Posterior cingulate gyrus (tissue), 11 donors: Measurements from ENCODE around the gene ARL8A.
A peak's percentile ranks its signal among the peaks of the same experiment; 100 is the strongest.
"Not testable (repeated sequence)": the region's sequence is repeated elsewhere in the genome, so short reads cannot be mapped to it uniquely, and the experiment has no call there.

Source experiments
- DNase-seq, 10 donors: peaks; one replicate each; pipeline versions ENCODE4 v3.0.0 to v3.0.0-alpha.2; 2020 to 2021; ENCODE audit warnings: mixed read lengths in 3 of 10
- intact Hi-C: fragments of 100-400 bp; cut with DNase I; formaldehyde crosslinking; loops from one replicate; pipeline ENCODE4 v1.15.1; 2023

The ARL8A gene

DNA sequence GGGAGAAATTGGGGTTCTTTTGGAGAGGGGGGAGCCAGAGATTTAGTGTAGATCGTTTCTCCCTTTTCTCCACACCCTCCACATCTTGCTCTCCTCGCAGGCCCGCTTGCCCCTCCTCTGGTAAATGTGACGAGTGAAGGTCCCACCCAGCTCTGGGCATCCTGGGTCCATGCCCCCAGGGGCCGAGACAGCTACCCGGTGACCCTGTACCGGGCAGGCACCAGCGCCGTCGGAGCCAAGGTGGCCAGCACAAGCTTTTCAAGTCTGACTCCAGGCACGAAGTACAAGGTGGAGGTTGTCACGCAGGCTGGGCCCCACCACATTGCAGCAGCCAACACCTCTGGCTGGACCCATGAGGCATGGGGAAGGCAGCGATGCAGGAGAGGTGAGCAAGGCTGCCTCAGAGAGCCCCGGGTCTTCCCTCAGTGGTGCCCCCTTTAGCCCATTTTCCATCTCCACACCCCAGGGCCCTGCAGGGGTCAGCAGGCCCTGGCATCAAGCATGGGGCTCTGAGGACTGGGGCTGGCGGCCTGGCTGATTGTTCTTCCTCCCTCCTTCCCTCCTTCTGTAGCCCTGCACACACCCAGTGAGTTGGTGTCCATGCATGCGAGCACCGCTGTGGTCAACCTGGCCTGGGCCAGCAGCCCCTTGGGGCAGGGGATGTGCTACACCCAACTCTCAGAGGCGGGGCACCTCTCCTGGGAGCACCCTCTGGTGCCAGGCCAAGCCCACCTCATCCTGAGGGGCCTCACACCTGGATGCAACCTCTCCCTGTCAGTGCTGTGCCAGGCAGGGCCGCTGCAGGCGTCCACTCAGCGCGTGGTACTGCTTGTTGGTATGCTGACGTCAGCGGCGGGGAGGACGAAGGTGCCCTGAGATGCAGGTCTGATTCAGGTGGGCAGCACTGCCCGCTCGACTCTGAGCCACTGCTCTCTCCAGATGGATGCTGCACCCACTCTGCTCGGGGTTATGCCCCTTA, 32.7 kb upstream of the ARL8A start:
- intact Hi-C loops, result no loop called here
- DNase-seq, result no peak

GRCh38 chr1:202173993-202174392, 29.5 kb upstream of the ARL8A start:
- intact Hi-C loops, result no loop called here
- DNase-seq, result no peak

GRCh38 chr1:202172015-202172355, 27.4 kb upstream of the ARL8A start:
- intact Hi-C loops, result no loop called here

GRCh38 chr1:202171292-202172014, 26.9 kb upstream of the ARL8A start:
- DNase-seq, result no peak
- intact Hi-C loops, result no loop called here

More at GRCh38 chr1:202172015-202172355, 27.4 kb upstream of the ARL8A start:
- no peak for DNase-seq

- no peak for DNase-seq
- intact Hi-C loops, result no loop called here
Measured at GRCh38 chr1:202170726-202171125, 26.2 kb upstream of the ARL8A start.

- intact Hi-C loops, result no loop called here
- no peak for DNase-seq
Measured at GRCh38 chr1:202168861-202169260, 24.3 kb upstream of the ARL8A start.

DNA sequence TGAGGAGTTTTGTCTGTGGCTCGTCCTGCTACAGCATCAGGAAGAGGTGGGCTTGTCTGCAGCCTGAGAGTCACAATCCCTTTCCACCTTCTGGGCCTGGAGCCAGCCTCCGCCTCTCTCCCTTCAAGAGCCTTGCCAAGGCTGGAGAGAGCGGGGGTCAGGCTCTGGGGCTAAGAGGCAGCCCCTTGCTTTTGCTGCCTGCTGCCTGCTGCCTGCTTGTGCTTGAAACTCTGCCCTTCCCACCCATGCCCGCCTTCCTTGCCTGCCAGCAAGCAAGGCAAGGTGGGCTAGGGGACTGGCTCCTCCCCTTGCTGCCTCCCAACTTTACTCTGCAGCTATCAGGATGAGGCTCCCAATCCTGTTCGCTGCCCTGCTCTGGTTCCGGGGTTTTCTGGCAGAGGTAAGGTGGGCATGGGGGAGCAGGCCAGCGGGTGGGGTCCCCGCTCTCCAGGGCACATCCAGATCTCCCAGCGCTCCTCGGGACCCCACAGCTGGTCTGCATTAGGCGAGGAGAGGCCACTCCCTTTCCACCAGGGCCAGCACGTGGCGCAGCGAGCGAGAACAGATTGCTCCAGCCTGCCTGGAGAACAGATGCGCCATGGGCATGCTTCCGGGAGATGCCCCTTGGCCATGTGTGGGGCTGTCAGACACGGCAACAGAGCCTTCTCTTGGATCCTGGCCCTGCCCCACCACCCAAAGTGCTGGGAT, 23.3 kb upstream of the ARL8A start:
- intact Hi-C loops, result no loop called here
- no peak for DNase-seq

- intact Hi-C loops, DNase-seq: not testable (repeated sequence)
Measured at GRCh38 chr1:202167054-202167453, 22.5 kb upstream of the ARL8A start.

DNA sequence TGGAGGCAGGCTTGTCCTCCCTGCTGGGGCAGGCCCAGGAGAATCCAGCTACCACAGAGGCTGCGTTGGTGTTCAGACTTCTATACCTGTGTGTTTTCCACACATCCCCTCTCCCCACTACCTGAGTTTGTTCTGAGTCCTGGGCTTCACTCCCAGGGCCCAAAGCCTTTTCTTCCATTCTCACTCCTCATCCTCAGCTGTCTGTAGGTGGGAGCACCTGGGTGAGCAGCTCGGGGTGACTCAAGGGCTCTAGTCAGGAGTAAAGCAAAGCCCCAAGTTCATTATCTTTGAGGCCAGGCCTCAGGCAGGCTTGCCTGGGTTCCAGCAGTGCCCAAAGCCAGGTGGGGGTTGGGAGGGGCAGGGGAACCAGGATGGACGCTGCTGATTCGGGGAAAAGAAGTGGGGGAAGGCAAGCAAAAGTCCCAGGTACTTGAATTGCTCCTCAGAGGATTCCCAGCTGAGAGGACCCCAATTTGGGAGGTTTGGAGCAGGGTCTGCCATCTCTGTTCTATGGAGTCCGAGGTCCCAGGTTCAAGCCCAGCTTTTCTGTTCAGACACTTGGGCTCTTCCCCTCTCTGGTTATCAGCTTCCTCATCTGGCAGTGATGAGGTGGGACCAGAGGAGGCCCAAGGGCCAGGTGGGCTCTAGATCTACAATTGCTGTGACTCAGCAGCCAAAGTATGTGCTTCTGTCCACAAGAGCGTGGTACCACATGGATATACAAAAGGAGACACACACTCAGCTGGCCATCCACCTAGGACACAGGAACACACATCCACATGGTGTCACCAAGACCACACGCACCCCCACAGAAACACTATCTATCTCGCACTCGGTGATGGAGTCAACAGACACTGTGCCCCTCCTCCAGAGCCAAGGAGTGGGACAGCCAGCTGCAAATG, 21.7 kb upstream of the ARL8A start:
- intact Hi-C loops, result no loop called here
- no peak for DNase-seq

DNA sequence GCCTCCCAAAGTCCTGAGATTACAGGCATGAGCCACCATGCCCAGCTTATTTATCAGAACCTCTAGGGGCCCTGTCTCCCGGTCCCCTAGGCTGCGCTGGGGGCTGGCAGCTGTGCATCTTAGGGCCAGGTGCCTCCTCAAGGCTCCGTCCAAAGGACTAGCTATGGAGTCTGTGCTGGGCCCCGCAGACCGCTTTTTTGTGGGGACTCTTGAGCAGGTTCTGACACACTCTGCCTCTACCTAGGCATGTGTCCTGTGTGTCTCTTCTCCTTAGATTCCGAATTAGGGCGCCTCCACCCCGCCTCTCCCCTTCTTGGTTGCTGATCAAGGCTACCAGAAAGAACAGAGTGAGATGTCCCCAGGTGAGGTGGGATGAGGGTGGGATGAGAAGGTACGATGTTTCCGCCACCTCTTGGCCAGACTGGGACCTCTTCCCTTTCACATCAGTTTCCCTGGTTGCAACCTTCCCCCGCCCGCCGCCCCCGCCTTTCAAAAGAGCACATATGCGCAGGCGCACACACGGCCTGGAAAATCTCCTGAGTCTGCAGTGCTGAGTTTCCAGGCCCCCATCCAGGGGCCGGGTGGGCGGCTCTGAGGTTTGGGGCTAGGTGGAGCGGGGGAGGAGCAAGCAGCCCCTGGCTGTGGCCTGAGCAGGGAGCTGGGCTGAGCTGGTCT, 20.9 kb upstream of the ARL8A start:
- DNase-seq, result peak in 2 of 10 donors; percentile 19 to 26
- intact Hi-C loops, result no loop called here

GRCh38 chr1:202164271-202165037, 19.9 kb upstream of the ARL8A start:
- no peak for DNase-seq
- intact Hi-C loops, result loop anchor here (5.0 kb wide), 1 partner anchor 257 kb away; no protein-coding TSS in a partner anchor

DNA sequence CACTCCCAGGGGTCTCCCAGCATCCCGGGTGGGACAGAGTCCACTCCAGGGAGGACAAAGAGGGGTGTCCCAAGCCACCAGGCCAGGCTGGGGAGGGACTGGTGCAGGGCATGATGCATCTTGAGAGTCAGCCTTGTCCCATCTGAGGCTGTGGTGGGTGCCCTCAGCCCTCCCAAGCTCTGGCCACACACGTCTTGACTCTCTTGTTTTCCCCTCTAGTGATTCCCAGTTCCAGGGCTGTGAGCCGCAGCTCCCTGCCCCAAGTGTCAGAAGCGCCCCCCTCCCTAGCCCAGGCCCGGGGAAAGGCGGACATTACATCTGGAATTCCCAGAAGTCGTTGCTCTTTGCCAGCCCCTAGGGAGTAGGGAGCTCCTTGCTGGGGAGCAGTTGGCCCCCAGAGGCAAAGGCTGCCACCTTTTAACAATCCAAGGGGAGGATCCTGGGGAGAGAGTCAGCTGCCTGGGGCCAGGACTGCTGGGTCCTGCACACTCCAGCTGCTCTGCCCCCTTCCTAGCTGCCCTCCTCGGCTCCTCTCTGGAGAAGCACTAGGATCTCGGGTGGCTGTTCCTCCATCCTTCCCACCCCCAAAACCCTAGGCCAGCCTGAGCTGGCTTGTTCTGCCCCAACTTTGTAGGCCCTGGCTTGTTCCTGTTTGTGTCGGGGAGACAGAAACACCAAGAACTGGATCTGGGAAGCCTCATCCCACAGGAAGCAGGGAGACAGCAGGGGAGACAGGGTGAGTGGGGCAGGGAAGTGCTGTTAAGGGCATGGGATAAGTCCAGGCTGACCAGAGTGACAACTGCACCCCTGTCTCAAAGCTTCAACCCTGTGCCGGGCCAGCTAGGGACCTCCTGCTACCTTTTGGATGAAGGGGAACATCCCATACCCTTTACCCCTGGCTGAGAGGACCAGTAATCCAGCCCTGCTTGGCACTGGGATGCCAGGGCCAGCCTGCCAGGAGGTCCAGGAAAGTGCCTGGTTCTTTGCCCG, 19.0 kb upstream of the ARL8A start:
- intact Hi-C loops, result loop anchor here (5.0 kb wide), 1 partner anchor 256 kb away; no protein-coding TSS in a partner anchor
- peak in 1 of 10 donors; percentile 64 for DNase-seq

GRCh38 chr1:202162418-202163280, 18.1 kb upstream of the ARL8A start:
- intact Hi-C loops, result loop anchor here (5.0 kb wide), 1 partner anchor 255 kb away; no protein-coding TSS in a partner anchor
- DNase-seq, result peak in 1 of 10 donors; percentile 36

DNA sequence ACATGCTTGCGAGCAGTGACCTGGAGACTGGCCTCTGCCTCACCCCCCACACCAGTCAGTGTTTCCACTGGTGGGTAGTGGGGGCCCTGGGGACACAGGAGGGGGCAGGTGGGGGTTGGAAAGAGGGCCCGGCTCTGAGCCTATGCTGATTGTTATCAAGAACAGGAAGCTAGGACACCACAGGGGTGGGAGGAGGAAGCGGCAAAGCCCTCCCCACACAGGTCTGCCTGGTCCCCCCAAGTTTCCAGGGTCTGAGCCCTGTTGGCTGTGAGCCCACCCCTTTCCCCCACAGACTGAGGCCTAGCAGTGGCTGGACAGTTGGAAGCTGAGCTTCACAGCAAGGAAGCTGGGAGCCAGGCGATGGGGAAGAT, 17.5 kb upstream of the ARL8A start:
- intact Hi-C loops, result loop anchor here (5.0 kb wide), 1 partner anchor 255 kb away; no protein-coding TSS in a partner anchor
- DNase-seq, result peak in 1 of 10 donors; percentile 59

DNA sequence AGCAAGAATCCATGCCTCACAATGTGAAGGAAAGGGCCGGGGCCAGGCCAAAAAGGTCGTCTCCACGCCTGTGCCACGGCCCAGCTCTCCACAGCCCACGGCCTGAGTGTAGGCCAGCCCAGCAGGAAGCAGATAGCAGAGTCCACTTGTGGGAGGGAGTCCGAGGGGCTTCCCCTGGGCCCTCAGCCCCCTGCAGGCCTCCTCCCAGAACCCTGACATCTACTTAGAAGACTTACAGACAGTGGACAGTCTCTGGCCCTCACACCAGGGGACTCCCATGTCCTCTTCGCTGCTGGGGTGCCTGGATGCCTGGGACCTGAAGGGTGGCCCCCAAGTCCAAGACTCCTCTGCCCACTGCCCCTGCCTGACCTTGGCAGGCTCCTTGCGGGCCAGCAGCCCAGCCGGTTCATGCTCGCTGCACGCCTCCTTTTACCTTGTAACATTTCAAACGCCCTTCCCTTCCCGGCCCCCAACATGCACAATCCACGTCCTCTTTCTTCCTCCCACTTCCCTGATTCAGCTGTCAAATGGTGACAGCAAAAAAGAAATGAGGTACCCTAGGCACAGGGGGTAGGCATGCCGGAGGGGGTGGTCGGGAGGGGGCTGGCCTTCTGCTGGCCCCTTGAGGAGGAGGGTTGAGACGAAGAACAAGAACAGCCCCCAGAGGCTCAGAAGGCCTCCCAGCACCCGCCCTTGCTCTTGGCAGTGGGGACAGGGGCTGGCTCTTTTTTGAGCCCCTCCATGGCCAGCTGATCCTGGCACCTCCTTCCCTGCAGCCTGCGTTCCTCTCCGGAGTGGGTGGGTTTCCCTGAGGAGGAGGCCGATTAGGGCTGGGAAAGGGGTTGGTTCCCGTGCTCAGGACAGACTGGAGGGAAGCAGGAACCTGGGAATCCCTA, 16.9 kb upstream of the ARL8A start:
- intact Hi-C loops, result loop anchor here (5.0 kb wide), 1 partner anchor 254 kb away; no protein-coding TSS in a partner anchor

More for the DNA sequence above, 16.9 kb upstream of the ARL8A start:
- peak in 1 of 10 donors; percentile 77 for DNase-seq
